GM19023 (cell line): Measurements from ENCODE around the gene PTPN3.
A peak's percentile ranks its signal among the peaks of the same experiment; 100 is the strongest.

ENCODE experiments used
- ATAC-seq: cut with Tn5 transposase; IDR thresholded peaks from one replicate; pipeline ENCODE4 v1.9.1; 2021; ENCODE audit warnings: mild to moderate bottlenecking, moderate library complexity; ENCODE audit not compliant: unreplicated experiment

Gene PTPN3

GRCh38 chr9:109427886-109428285 lies 70.2 kb downstream of the PTPN3 start:
- ATAC-seq, result no peak

GRCh38 chr9:109426626-109427402 lies 71.3 kb downstream of the PTPN3 start:
- no peak for ATAC-seq

- no peak for ATAC-seq
Observed at GRCh38 chr9:109424618-109425017, 73.5 kb downstream of the PTPN3 start.

- ATAC-seq, result no peak
Observed at GRCh38 chr9:109423877-109424276, 74.2 kb downstream of the PTPN3 start.

GRCh38 chr9:109422641-109423040 lies 75.5 kb downstream of the PTPN3 start:
- peak; percentile 62 for ATAC-seq

GRCh38 chr9:109421026-109421970 lies 76.8 kb downstream of the PTPN3 start:
- no peak for ATAC-seq

GRCh38 chr9:109419531-109419930 lies 78.6 kb downstream of the PTPN3 start:
- ATAC-seq, result no peak

GRCh38 chr9:109418827-109419226 lies 79.3 kb downstream of the PTPN3 start:
- ATAC-seq, result no peak

GRCh38 chr9:109417585-109418544 lies 80.2 kb downstream of the PTPN3 start:
- ATAC-seq, result no peak

- ATAC-seq, result no peak
Observed at GRCh38 chr9:109417054-109417453, 81.1 kb downstream of the PTPN3 start.

GRCh38 chr9:109416135-109416706 lies 81.9 kb downstream of the PTPN3 start:
- peak; percentile 73 for ATAC-seq

- ATAC-seq, result no peak
Observed at GRCh38 chr9:109414125-109414785, 83.9 kb downstream of the PTPN3 start.

- peak; percentile 36 for ATAC-seq
Observed at GRCh38 chr9:109411798-109412352, 86.2 kb downstream of the PTPN3 start.

- ATAC-seq, result peak; percentile 77
Observed at GRCh38 chr9:109411069-109411761, 86.9 kb downstream of the PTPN3 start.

- no peak for ATAC-seq
Observed at GRCh38 chr9:109409773-109410397, 88.2 kb downstream of the PTPN3 start.

GRCh38 chr9:109408759-109409462 lies 89.2 kb downstream of the PTPN3 start:
- no peak for ATAC-seq

- no peak for ATAC-seq
Observed at GRCh38 chr9:109403766-109404320, 94.3 kb downstream of the PTPN3 start.

- ATAC-seq, result no peak
Observed at GRCh38 chr9:109403116-109403515, 95.0 kb downstream of the PTPN3 start.
